Right lobe of liver (tissue), 4 donors: ENCODE data around the gene SLC38A4.

ENCODE experiments used
- CTCF ChIP-seq, 4 donors: fragments of 200-600 bp in 3 of 4; fragments of 450-650 bp in 1 of 4; IDR thresholded peaks; one replicate each; pipeline versions ENCODE4 v1.5.1 to v1.8.0; 2016 to 2022; ENCODE audit warnings: antibody characterized with exemption in 4 of 4, mild to moderate bottlenecking in 2 of 4
- POLR2A ChIP-seq: fragments of 450-650 bp; IDR thresholded peaks from one replicate; pipeline ENCODE4 v1.6.1; 2017; ENCODE audit warnings: antibody characterized with exemption, mild to moderate bottlenecking
- donor health status: DM: no; HTN: no; CAD: no.
- donor health status: DM: no; HTN: no; CAD: no.
- donor health status: DM: no; HTN: yes; CAD: no.

- TF ChIP-seq CTCF (IDR thresholded peaks at IDR 0.05) (no peak), POLR2A (no peak)
Observed at GRCh38 chr12:46770501-46771183, 55.2 kb downstream of the SLC38A4 start.
